Testis (tissue), 2 donors: ENCODE measurements around the gene SEZ6.

Experiments used
- CTCF ChIP-seq, 3 experiments: fragments of 450-650 bp in 2 of 3; fragments of 200-600 bp in 1 of 3; sonication (generic) in 1 of 3; IDR thresholded peaks; one replicate each; pipeline ENCODE4 v1.5.1; 2016 to 2019; ENCODE audit warnings: antibody characterized with exemption in 3 of 3, mild to moderate bottlenecking in 2 of 3, moderate library complexity in 1 of 3
- POLR2A ChIP-seq: fragments of 450-650 bp; IDR thresholded peaks from one replicate; pipeline ENCODE4 v1.6.1; 2017; ENCODE audit warnings: antibody characterized with exemption, mild to moderate bottlenecking, moderate library complexity

GRCh38 chr17:29008591-29008990, 2.8 kb upstream of the SEZ6 start:
- TF ChIP-seq POLR2A (no peak), CTCF (IDR thresholded peaks at IDR 0.05) (no peak)
